GM12875 (cell line): ENCODE results near the gene DISC1.

Experiments used
- H3K4me3 ChIP-seq: one replicate; pipeline ENCODE4 v1.5.1; 2011; ENCODE audit warnings: low read depth, low read length, control low read depth
- TF ChIP-seq, protein P1 (sequence below): IDR thresholded peaks from 2 replicates; pipeline ENCODE4 v1.5.1; 2011; ENCODE audit warnings: low read depth, mild to moderate bottlenecking, control low read depth, inconsistent platforms, low read length, moderate library complexity, borderline replicate concordance; ENCODE audit not compliant: insufficient read depth

The DISC1 gene

DNA sequence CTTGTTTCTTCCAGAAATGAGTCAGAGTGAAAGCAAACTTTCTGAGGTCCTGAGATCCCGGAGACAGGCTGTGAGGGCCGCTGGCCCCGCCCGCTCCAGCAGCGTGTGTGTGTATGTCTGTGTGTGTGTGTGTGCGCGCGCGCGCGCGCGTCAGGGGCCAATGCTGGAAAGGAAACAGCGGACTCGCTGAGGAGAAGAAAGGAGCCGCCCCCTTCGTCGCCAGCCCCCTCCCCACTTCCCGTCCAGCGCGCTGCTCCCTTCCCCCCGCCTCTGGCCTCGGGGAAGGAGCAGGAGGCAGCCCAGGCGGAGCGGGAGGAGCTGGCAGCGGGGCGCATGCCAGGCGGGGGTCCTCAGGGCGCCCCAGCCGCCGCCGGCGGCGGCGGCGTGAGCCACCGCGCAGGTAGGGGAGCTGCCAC lies at the start of gene DISC1:
DISC1 (plus strand) TSS at position 256 of the 416 bp plus-strand sequence; CDS start at position 334, 78 bp downstream.
- TF ChIP-seq, protein P1, sequence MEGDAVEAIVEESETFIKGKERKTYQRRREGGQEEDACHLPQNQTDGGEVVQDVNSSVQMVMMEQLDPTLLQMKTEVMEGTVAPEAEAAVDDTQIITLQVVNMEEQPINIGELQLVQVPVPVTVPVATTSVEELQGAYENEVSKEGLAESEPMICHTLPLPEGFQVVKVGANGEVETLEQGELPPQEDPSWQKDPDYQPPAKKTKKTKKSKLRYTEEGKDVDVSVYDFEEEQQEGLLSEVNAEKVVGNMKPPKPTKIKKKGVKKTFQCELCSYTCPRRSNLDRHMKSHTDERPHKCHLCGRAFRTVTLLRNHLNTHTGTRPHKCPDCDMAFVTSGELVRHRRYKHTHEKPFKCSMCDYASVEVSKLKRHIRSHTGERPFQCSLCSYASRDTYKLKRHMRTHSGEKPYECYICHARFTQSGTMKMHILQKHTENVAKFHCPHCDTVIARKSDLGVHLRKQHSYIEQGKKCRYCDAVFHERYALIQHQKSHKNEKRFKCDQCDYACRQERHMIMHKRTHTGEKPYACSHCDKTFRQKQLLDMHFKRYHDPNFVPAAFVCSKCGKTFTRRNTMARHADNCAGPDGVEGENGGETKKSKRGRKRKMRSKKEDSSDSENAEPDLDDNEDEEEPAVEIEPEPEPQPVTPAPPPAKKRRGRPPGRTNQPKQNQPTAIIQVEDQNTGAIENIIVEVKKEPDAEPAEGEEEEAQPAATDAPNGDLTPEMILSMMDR = no peak
- H3K4me3 ChIP-seq = peak within 1 kb of the TSS; percentile 85

DNA sequence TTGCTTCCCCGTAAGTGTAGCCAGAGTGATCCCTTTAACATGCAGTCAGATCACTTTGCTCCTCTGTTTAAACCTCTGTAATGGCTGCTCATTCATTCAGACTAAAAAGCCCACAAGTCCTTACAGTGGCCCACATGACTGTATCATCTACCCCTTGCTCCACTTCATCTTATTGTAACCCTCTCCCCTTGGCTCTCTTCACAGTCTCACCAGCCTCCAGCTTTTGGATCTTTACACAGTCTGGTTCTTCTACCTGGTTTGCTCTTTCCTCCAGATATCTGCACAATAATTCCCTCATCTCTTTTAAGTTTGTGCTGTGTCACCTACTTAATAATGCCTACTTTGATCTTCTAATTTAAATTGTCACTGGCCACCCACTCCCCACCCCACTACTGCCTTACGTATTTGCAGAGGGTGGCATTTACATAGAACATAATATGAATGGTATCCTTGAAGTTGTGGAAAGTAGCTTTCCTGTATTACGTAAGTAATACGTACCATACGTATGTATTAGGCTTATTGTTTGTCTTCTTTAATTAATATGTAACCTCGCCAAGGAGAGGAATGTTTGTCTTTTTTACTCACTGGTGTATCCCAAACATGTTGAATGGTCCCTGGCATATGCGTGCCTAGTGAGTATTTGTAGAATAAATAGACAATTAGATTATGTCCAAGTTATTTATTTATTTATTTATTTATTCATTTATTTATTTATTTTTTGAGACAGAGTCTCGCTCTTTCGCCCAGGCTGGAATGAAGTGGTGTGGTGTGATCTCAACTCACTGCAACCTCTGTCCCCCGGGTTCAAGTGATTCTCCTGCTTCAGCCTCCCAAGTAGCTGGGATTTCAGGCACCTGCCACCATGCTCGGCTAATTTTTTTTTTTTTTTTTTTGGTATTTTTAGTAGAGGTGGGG lies 49.5 kb upstream of the DISC1 start:
- no peak overlapping the region for H3K4me3 ChIP-seq
- TF ChIP-seq, protein P1 = no peak

DNA sequence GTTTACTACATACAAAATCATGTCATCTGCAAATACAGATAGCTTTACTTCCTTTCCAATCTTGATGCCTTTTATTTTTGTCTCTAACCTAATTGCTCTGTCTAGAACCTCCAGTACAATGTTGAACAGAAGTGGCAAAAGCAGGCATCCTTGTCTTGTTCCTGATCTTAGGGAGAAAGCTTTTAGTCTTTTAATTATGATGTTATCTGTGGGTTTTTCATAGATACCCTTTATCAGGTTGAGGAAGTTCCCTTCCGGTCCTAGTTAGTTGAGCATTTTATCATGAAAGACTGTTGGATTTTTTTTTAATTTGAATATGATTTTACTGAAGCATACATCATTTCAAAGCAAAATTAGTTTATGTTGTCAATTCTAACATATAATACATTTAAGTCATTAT lies 45.7 kb upstream of the DISC1 start:
- H3K4me3 ChIP-seq = no peak overlapping the region
- TF ChIP-seq, protein P1 = no peak

DNA sequence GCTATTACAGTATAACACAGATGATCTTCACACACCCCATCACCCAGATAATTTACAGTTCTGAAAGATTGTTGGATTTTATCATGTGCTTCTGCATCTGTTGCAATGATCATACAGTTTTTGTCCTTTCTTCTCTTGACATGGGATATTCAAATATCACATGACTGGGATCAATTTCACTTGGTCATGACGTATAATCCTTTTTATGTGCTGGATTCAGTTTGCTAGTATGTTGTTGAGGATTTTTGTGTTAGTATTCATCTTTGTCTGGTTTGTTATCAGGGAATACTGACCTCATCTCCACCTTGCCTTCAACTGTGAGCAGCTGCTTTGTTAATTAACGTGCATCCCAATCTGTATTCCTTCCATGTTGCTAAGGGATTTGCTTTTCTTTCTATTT lies 44.7 kb upstream of the DISC1 start:
- no peak overlapping the region for H3K4me3 ChIP-seq
- TF ChIP-seq, protein P1 = no peak

DNA sequence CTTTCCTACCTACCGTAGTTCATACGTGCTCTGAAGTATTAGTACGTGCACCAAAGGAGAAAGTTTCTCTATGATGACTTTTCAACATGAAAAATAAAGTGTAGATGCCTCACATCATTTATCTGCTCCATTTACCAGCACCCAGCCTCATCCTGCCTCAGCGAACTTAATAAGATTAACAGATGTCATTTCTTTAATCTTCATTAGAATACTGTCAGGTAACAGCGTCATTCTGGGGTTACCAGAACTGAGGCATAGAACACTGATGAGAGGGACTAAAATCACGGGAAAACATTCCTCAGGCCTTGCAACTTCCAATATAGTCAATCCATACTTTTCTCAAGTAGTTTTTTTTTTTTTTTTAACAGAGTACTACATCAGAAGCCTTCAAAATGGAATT lies 43.2 kb upstream of the DISC1 start:
- no peak overlapping the region for H3K4me3 ChIP-seq
- TF ChIP-seq, protein P1 = no peak

DNA sequence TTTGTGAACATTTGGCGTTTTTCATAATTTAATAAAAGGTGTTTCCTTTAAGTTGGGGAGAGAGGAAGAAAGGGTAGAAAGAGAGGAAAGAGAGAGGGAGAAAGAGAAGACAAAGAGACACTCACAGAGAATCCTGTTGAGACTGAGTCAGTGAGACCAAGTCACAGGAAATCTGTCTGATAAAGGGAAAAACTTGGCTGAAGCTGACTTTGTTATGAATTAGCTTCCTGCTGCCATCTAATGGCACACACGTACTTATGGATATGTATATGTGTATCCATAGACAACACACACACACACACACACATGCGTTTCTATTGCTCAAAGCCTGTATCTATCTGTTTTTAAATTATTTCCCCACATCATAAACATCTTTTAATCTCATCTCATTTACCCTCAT lies 42.5 kb upstream of the DISC1 start:
- TF ChIP-seq, protein P1 = no peak
- H3K4me3 ChIP-seq = no peak overlapping the region

DNA sequence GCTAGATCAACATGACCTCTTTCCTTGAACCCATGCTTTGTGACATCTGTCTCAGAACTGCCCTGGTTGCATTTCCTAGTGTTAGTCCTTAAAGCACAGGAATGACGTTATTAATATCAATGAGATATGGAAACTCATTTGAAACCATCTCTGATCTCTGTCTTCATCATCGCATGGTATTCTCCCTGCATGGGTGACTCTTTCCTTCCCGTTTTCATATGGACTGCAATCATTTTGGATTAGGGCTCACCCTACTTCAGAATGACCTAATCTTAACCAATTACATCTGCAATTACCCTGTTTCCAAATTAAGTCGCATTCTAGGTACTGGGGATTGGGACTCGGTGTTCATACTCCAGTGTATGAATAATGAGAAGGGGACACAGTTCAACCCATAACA lies 41.7 kb upstream of the DISC1 start:
- TF ChIP-seq, protein P1 = no peak
- no peak overlapping the region for H3K4me3 ChIP-seq
